HG03460 (cell line): ENCODE results near the gene PRUNE2.
"Not testable (repeated sequence)": the region's sequence is repeated elsewhere in the genome, so short reads cannot be mapped to it uniquely, and the experiment has no call there.

Experiments
- ATAC-seq: cut with Tn5 transposase; IDR thresholded peaks from one replicate; pipeline ENCODE4 v1.9.1; 2021; ENCODE audit not compliant: unreplicated experiment

Gene PRUNE2

DNA sequence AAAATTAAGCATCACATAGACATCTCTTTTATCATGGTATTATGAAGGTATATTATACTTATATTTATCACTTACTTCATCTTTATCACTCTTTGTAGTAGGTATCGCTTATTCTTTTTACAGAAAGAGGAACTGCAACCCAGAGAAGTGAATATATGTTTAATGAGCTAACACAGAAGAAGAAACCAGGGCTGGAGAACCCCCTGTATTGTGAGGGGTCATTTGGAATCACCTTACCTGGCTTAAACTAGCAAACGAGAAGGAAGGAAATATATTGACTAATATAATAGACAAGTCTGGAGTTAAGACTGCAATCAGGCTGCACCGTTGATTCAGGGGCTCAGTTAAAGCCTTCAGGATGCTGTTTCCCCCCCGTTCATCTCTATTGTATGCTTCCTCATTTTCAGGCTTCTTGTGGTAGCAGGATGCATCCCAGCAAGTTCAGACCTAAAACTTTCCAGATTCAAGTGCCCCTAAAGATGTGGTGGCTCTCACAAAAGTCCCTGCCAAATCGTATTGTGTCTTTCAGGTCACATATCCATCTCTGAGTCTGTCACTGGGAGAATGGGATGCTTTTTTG is 300.5 kb downstream of the PRUNE2 start:
- peak; percentile 90 for ATAC-seq

DNA sequence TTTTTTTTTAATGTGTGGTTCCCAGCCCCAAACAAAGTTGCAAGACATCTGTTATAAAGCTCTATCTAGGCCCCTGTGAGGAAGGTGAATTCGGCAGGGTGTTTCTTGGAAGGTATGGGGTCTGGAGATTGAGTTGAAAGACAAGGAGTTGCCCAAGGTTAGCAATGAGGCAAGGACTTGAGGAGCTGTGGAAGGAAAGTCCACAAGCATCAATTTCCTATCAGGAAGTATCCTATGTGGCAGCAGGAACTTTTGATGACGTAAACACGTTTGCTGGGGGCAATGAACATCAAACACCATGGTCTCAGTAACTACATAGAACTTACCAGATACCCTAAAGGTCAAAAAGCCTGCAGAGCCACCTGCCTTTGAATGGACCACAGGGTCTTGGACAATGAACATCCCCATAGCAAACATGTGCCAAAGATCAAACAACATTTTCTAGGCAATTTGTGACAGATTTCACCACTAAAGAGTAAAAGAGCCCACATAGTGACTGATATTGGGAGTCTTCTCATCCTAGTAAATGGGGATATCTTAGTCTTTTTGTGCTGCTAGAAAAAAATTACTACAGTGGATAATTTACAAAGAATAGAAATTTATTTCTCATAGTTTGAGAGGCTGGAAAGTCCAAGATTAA is 301.9 kb downstream of the PRUNE2 start:
- ATAC-seq = no peak

DNA sequence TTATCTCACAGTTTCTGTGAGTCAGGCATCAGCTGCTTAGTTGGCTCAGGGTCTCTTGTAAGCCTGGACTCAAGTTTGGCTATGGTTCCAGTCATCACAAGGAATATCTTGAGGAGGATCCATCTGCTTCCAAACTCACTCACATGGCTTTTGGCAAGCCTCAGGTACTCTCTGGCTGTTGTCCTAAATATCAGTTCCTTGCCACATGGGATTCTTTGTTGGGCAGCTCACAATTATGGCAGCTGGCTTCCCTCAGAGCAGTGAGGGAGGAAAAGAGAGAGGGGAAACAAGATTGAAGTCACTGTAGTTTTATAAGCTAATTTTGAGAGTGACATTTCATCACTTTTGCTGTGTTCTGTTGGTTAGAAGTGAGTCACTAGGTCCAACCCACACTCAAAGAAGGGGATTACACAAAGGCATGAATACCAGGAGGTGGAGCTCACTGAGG is 302.4 kb downstream of the PRUNE2 start:
- no peak for ATAC-seq

DNA sequence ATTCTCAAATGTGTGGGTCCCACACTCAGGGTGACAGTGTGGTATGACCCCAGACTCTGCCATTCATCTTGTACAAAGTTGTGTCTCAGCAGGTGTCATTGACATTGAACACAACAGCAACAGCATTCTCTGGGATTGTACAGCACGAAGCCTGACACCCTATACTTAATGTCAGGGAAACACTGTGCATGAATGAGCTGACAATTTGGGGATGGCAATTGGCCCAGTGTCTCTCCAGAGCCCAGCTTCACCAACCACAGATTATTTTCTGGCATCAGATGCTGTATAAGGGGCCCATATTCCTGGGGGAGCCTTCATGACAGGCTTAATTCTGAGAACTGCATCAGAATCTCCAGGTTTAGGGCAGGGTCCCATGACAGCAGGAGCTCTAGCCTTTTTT is 303.7 kb downstream of the PRUNE2 start:
- ATAC-seq = no peak

DNA sequence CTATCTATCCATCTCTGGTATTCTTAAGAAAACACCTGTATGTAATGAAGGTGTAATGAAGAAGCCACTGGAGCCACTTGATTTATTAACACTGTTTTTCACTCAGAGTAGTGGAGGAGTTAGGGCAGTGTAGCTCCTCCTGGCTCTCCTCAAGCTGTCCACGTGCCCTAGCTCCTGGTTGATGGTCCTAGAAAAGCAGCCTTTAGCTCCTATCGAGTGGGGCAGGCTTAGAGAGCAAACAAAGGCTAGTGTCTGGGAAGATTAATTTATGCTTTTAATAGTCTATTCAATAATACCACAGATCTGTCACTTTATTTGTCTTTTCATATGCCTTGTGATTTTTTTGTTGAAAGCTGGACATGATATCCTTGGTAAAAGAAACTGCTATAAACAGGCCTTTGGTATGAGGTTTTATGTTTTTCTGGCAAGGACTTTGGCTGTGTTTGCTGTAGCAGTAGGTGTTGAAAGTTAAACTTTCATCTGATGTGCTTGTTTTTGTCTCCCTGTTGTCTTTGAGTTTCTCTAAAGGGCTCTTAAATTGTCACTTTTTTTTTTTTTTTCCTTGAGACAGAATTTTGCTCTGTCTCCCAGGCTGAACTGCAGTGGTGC is 305.8 kb downstream of the PRUNE2 start:
- ATAC-seq = no peak

DNA sequence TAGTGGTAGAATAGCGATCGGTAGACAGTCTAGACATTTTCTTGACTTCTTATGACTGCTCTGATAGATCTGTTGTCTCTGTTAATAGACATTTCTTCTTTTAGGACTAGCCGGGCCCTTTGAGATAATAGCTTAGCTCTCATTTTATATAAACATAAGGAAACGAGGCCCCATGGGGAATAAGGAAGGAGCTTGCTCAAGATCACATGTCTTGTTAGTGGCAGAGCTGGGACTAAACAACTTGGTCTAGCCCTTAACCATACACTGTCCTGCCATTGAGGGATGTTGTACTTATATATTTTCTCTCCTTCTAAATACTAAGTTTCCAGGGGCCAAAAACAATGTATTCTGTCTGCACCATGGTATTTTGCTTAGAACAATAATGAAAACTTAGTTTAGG is 306.9 kb downstream of the PRUNE2 start:
- no peak for ATAC-seq

DNA sequence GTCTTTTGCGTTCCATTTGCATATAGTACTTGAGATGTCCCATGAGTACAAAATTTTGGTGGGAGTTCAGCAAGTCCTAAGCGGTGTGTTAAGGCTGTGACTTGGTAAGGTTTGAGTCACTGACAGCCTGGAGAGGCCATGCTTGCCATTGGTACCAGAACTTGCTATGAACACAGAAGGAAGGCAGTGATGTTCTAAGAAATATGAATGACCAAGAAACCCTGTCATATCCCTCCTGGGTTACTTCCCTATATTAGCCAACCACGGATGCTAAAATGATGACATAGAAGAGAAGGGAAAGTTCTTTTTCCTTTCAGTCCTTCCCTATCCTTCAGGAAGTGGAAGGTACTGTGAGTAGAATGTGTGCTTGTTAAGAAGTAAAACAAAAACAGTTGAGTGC is 310.3 kb downstream of the PRUNE2 start:
- no peak for ATAC-seq

DNA sequence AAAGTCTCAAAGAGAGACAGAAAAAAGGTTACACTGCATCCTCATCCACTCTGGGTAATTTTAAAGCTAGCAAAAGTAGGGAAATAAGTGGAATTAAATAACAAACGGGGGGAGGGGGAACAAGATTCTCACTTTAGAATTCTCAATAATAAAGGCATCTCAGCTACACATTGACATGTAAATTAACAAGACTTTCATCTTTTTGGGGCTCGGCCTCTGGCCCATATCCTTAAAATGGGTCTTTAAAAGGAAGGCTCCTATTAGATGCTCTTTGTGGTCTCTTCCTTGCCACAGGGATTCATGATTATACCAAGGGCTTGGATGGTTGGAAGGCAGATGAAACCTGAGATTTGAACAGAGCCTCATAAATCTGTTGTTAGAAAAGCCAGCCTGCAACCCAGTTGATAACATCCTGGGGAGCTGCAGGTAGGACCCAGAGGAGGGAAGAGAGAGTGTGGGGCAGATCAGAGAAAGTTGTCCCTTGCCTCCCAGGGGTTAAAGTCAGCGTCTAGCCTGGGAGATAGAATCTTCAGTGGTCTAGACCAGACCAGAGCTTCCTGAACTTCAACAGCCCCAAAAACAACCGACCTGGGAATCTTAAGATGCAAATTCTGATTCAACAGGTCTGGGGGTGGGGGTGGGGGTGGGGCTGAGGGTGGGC is 311.0 kb downstream of the PRUNE2 start:
- ATAC-seq = no peak

DNA sequence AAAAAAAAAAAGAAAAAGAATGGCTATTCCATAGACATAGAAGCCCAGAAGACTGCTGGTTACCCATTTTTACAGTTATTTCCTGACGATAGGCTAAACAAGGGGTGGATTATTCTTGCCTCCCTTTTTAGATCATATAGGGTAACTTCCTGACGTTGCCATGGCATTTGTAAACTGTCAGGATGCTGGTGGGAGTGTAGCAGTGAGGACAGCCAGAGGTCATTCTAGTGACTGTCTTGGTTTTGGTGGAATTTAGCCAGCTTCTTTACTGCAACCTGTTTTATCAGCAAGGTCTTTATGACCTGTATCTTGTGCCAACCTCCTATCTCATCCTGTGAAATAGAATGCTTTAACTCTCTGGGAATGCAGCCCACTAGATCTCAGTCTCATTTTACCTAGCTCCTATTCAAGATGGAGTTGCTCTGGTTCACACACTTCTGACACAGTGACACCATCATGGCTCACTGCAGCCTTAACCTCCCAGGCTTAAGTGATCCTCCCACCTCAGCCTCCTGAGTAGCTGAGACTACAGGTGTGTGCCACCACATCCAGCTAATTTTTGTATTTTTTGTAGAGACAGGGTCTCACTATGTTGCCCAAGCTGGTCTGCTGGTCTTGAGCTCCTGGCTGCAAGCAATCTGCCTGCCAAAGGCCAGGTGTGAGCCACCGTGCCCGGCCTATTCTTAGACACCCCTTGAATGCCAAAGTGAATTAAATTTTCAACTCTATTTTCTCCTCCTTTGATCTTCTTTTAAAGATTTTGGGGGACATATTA is 311.8 kb downstream of the PRUNE2 start:
- ATAC-seq = not testable (repeated sequence)

DNA sequence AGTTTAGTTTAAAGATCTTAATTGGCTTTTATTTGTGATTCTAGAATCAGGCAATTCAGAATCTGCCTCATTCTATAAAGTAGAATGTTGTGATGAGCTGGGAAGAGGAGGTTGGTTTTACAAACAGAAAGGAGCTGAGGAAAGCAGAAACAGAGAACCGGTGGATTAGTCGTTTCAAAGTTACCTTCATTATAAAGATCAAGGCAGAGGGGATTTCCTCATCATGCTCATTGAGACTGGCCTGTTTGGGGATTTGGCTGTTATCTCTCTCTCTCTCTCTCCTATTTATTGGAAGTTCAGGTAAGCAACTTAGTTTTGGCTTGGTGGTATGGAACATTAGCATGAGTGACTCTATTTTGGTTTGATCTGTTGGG is 313.0 kb downstream of the PRUNE2 start:
- ATAC-seq = no peak

DNA sequence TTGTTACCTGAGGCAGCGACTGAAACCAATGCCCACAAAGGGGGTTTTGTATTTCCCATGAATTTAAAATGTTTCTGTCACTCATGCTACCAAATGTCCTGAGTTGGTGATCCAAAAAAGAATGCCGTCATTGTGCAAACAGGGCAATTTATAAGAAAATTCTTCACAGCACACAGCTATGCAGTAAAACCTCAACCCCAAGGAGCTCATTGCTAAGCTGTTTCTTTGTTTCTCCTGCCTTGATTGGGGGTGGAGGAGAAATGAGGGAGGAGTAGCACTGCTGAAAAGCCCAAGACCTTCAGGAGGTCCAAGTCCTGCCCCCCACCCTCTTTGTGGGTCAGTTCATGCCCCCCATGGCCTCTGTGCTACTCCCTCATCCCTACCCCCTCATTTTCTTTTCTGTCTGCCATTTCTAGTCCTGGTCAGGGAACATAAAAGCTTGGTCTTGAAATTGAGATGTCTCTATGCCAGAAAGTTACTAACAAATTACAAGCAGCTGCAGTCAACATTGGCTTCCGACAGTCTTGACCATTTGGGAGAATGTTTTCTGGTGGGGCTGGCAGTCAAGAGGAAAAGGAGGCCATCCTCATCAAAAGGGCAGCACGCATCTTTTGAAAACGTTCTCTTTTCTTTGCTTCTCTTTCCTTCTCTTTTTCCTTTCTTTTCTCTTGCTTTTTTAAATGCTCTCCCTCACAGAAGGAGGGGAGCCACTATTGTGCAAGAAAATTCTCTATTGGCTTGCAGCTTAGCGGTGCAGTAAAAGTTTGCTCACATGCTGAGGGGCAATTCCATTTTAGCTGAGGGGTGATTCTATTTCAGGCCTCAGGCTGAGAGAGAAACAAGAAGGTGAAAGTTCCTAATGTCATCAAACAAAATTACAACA is 313.6 kb downstream of the PRUNE2 start:
- no peak for ATAC-seq

DNA sequence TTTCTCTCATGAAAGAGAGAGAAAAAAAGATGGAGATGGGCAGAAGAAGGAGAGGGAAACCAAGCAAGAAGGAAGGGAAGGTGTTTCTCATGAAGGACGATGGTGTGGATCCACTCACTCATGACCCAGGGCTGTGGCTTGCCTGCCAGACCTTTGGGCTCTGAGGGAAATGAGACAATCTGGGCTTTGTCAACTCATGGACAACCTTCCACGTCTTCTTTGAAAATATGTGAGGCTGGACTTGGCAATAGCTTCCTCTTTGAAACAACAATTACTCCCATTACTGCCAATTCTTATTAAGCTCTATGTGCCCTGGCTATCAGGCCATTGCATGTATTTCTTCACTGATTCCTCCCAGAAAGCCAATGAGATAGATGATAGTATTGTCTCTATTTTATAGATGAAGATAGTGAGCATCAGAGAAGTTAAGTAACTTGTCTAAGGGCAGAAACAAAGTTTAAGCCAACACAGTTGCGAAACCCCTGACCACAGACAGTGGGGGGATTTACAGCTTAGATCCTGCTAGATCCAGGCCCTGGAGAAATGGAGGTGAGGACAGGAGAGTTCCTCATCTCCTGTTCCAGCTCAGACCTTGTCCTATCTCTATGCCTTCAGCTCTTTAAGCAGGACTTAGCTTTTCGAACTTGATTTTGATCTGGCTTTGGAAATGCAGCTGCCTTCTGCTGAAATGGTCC is 314.5 kb downstream of the PRUNE2 start:
- ATAC-seq = no peak

DNA sequence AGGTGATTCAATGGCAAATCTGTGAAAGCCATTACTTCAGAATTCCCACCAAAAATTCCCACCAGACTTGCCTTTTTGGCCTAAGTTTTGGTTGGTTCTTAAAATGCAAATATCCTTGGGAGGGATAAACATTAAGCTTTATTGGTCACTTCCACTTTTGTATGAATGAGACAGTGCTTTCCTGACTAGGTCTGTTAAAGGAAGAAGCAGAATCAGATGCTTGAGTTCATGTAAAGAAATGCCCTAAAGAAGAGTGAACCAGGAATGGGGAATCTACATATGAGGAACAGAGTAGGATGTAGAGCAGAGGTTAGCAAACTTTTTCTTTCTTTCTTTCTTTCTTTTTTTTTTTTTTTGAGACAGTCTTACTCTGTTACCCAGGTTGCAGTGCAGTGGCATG is 317.6 kb downstream of the PRUNE2 start:
- no peak for ATAC-seq

DNA sequence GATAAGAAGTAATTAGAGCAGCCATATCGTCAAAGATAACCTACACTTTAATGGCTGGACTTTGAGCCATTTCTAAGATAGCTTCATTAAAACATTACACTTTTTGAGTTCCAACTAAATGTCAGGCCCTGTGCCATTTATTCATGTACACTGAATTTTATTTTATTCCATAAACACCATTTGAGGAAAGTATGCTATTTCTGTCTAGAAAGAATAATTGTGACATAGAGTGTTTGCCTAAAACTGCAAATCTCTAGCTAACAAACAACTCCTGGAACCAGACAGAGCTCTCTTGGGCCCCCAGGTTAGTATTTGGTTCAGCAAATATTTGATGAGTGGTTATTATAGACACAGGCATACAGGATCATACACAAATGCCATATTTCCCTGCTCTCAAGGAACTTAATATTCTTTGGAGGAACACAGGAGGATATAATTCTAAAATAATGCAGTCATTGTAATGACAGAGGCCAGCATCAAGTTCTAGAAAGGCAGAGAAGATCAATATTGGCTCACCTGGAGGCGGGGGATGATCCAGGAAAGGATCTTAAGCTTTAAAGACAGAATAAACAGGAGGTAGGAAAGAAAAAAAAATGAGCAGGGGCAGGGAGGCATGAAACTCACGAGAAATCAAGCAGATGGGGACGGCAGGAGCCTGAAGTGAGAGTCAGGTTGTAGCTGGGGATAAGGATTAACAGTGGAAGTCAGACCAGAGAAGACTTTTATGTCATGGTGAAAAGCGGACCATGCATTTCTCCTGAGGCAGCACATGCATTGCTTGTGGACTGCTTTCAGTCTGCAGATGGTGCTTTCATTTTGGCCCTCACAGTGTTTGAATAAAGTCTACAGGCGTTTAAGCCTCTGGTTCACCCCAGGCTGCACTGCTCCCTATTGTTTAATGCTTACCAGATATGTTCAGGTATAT is 319.3 kb downstream of the PRUNE2 start:
- ATAC-seq = no peak

DNA sequence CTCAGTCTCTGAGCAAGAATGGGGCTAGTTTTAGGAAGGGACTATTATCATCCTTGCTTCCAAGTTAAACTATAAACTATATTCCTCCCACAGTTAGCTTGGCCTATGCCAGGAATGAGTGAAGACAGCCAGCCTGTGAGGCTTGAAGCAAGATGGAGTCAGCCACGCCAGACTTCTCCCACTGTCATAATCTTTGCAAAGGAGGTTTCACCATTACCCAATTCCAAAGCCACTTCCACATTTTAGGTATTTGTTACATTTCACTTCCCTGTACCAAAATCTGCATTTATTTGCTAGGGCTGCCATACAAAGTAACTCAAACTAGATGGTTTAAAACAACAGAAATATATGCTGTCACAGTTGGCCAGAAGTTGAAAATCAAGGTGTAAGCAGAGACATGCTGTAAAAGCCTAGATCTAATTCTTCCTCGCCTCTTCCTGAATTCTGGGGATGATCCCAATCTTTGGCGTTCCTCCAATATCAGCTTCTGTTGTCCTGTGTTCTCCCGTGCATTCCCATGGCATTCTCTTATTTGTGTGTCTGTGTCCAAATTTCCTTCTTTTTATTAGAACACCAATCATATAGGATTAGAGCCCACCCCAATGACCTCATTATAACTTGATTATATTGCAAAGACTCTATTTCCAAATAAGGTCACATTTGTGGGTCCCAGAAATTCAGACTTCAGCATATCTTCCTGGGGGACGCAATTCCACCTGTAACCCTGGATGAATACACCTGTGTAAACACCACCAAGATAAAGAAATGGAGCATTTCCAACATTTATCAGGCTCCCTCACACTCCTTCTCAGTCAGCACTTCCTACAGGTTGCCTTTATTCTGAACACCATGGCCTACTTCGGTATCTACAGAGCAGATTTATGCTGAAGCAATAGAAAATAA is 320.2 kb downstream of the PRUNE2 start:
- no peak for ATAC-seq

DNA sequence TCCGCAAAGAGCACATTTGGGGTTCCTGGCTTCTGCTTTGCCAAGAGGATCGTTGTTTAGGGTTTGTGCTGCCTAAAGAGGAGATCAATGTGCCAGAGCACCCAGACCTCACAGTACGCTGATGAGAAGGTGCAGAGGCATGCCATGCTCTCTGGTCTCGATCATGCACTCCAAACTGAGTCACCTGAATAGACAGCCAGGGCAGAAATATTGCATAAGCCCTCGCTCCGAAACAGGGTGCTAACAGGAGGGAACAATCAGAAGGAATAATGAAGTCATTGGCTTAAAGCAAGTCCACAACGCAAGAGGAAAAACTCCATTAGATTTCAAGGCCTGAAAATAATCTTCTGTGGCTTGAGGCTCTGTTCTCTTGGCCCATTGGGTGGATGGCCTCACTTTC is 322.7 kb downstream of the PRUNE2 start:
- no peak for ATAC-seq

DNA sequence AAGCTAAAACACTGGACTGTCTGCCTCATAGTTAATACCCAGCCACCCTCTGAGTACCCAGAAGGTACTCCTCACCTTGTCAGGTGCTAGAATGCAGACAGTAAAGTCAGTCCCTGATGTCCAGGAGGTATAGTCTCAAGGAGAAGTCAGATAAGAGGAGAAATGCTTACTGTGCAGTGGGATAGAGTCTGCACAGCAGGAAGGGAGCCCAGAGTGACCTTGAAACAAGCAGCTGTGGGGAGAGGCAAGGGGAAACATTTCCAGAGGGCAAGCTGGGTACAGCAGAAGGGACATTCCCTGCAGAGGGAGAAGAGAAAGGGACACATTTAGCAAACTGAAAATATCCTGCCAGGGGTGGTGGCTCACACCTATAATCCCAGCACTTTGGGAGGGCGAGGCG is 324.2 kb downstream of the PRUNE2 start:
- no peak for ATAC-seq

DNA sequence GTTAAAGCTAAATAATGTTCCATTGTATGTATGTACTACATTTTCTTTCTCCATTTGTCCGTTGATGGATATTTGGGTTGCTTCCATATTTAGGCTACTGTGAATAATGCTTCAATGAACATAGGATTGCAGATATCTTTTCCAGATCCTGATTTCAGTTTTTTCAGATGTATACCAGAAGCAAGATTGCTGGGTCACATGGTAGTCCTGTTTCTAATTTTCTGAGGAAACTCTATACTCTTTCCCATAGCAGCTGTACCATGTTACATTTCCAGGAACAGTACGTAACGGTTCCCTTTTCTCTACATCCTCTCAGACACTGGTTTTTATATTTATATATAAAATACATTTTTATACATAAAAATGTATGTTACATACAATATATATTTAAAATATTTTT is 325.1 kb downstream of the PRUNE2 start:
- ATAC-seq = no peak
